GM18498 (cell line): ENCODE results near the gene SYPL1.

Experiments
- ATAC-seq: cut with Tn5 transposase; IDR thresholded peaks from one replicate; pipeline ENCODE4 v1.9.1; 2021; ENCODE audit warnings: mild to moderate bottlenecking, moderate library complexity; ENCODE audit not compliant: unreplicated experiment

The SYPL1 gene

DNA sequence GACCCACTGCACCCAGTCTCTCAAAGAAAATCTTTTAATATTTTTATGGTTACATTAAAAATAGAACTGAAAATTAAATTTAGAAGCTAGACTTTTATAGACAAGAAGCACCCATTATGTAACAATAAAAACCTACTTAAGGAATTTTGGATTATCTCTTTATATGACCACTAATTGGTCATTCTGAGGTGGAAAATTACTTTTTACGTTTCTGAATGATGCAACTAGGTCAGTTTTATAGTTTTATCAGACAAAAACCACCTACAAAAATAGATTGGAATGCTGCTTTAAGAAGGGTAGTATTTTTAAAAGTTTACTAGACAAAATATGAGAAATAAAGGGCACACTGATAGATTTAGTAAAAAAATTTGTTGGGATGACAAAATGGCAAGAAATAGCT, 16.5 kb downstream of the SYPL1 start:
- no peak for ATAC-seq

GRCh38 chr7:106094780-106095179, 17.3 kb downstream of the SYPL1 start:
- no peak for ATAC-seq

GRCh38 chr7:106092204-106092603, 19.9 kb downstream of the SYPL1 start:
- no peak for ATAC-seq

DNA sequence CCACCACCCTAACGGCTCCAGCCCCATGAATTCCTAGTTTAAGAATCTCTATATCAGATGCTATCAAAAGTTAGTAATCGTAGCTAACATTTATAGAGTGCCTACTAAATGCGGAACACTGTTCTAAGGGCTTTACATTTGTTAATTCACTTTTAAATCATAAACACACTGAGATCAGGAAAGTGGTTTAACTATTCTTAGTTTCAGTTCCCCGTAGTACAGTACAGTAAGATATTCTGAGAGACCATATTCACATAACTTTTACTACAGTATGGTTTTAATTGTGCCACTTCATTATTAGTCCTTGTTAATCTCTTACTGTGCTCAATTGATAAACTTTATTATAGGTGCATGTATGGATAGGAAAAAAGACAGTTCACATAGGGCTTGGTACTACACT, 22.5 kb downstream of the SYPL1 start:
- ATAC-seq, result peak; percentile 92

DNA sequence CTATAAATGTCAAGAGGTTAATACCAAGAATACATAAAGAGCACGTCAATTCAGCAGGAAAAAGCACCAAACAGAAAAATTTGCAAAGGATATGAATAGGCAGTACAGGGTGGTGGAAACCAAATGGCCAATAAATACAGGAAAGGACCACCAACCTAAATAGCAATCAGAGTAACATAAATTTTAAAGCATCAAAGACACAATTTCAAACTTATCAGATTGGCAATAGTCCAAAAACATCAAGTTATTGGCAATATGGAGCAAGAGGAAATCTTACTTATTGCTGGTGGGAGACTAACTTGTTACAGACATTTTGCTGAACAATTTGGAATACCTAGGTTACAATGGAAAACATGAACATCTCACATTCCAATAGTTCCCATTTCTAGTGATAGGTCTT, 24.1 kb downstream of the SYPL1 start:
- ATAC-seq, result no peak

DNA sequence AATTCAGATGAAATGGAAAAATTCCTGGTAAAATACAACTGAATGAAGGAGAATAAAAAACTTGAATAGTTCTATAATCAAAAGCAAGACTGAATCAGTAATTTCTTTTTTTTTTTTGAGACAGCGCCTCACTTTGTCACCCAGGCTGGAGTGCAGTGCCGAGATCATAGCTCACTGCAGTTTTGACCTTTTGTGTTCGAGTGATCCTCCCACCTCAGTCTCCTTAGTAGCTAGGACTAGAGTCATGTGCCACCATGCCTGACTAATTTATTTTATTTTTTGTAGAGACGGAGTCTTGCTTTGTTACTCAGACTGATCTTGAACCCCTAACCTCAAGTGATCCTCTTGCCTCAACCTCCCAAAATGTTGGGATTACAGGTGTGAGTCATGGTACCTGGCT, 26.1 kb downstream of the SYPL1 start:
- ATAC-seq, result no peak

- ATAC-seq, result no peak
Measured at GRCh38 chr7:106085015-106085414, 27.1 kb downstream of the SYPL1 start.

DNA sequence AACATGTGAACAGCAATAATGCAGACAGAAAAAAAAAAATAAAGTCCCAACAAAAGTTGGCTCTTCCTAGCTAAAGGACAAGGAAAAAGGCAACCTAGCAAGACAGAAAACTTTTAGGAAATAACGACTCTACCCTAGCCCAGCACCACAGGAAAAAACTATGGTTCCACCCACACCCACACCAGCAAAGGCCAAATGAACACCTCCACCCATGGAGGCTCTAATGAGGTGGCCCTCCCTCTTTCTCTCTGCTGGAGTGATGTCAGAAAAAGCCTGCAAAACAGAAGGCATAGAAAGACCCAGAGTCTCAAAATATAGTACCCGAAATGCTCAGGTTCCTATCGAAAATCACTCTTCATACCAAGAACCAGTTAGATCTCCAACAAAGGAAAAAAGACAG, 28.4 kb downstream of the SYPL1 start:
- no peak for ATAC-seq

DNA sequence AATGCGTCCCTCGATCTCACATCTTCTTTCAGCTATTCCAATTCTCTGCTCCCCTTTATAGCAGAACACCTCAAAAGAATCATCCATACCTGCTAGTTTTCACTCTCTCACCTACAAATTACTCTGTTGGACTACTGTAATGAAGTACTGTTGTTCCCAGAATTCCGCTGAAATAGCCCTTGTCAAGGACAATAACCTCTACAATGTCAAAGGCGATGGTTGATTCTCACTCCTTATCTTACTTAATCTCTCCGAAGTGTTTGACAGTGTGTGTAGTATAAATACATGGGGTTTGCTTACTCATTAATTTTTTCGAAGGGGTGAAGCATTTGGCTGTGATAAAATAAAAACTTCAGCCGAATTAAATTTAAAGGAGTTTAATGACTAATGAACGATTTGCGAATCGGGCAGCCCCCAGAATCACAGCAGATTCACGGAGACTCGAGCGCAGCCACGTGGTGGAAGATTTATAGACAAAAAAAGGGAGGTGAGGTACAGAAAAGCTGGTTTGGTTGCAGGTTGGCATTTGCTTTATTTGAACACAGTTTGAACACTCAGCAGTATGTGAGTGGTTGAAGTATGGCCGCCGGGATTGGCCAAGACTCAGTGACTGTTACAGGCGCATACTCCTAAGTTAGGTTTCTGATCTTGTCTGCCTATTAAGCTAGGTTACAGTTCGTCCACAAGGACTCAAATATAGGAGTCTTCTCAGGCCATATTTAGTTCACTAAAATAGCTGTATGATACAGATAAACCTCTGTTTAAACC, 29.8 kb downstream of the SYPL1 start:
- no peak for ATAC-seq

DNA sequence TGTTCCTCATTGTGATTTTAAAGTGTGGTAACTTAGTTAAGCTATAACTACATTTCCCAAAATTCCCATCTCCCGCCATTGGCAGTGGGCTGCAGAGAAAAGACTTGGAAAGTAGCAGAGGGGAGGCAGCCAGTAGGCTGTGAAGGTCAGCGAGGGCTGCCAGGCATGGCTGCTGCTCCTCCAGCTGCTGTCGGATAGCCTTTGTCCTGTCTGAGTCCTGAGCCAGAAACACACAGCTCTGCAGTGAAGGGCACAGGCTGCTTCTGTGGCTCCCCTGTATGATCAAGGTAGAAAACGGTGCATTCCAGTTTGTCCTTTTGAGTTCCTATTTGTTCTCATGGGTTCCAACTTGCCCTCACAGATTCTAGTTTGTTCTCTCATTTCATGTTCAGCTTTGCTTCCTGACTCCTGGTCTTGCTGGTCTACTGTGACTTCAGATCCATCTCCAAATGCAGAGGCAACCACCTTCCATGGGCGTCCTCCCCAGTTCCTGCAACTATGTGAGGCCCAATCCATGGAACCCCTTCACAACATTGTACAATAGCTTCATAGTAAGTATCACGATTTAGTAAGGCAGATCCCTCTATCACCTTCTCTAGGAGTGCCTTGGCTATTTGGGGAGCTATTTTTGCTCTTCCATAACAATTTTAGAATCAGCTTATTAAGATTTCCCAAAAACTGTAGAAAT, 31.7 kb downstream of the SYPL1 start:
- ATAC-seq, result no peak

DNA sequence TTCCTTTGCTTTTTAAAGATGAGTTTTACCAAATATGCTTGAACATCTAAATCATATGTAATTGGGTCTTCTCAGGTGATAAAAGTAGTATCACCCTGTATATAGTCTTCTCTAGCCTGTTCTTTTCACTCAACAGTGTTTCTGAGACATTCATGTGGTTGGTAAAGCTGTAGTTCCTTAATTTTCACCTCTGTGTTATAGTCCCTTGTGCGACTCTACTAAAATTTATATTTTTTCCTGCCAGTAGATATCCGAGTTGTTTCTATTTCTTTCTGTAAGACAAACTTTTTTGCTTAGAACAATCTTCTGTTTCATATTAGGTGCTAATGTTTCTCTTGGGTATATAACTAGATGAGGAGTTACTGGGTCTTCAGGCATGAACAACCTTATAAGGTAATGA, 35.6 kb downstream of the SYPL1 start:
- no peak for ATAC-seq

- ATAC-seq, result no peak
Measured at GRCh38 chr7:106075937-106076336, 36.2 kb downstream of the SYPL1 start.

- no peak for ATAC-seq
Measured at GRCh38 chr7:106074257-106074656, 37.9 kb downstream of the SYPL1 start.

- ATAC-seq, result no peak
Measured at GRCh38 chr7:106073701-106074100, 38.4 kb downstream of the SYPL1 start.

DNA sequence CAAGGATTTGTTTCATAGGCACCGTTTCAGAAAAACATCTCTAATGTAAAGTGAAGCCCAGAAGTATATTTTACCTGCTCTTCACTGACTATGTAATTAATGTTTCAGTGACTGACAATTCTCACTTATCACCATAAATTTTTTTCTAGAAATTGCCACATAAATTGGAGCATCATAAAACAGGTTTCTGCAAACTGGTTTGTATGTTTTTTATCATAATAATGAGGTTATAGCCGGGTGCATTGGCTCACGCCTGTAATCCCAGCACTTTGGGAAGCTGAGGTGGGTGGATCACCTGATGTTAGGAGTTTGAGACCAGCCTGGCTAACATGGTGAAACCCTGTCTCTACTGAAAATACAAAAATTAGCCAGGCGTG, 39.4 kb downstream of the SYPL1 start:
- no peak for ATAC-seq

- ATAC-seq, result peak; percentile 4
Measured at GRCh38 chr7:106071999-106072714, 40.0 kb downstream of the SYPL1 start.

DNA sequence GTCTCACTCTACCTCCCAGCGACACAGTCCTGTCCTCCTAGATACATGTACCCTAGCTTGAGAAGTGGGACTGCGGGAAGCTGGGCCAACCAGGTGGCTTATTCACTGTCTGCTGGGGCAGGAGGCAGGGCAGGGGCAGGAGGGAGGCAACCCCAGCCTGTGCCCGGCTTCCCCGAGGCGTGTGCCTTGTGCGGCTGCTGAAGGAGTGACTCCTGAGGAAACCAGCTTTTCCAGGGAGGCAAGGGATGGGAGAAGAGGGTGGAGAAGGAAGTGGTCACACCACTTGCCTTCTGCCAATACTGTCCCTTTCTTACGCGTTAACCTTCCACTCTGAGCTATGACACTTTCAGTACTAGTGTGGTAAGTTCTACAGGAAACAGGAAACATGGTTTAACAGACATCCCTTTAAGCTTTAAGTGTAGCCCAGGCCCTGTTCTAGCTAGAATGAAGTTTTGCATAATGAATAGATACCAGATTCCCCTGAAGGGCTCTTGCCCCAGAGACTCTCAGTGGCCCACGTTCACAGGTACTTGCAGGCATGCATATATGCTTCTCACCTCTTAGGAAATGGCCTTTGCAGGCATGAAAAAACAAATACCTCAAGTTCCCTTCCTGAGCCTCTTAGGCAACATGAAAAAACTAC, 40.6 kb downstream of the SYPL1 start:
- peak; percentile 98 for ATAC-seq

DNA sequence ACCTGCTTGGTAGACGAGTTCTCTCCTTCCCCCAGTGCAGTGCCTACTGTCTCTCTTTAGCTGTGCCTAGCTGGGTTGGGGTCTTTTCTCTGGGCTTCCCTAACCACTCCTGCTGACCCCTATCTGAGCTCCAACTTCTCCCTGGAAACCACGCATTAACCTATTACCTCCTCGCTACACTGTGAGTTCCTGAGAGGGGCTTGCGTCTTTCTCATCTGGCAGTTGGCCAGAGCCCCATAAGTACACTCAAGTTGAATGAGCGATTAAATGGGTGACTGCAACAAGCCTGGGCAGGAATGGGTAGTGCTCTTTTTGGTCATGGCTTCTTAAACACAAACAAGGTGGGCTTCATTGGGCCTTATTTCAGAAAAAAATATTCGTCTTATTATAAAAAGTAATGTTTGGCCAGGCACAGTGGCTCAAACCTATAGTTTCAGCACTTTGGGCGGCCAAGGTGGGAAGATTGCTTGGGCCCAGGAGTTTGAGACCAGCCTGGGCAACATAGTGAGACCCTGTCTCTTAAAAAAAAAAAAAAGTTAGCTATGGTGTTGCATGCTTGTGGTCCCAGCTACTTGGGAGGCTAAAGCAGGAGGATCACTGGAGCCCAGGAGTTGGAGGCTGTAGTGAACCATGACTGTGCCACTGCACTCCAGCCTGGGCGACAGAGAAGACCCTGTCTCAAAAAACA, 41.4 kb downstream of the SYPL1 start:
- no peak for ATAC-seq

GRCh38 chr7:106070201-106070551, 41.9 kb downstream of the SYPL1 start:
- no peak for ATAC-seq

DNA sequence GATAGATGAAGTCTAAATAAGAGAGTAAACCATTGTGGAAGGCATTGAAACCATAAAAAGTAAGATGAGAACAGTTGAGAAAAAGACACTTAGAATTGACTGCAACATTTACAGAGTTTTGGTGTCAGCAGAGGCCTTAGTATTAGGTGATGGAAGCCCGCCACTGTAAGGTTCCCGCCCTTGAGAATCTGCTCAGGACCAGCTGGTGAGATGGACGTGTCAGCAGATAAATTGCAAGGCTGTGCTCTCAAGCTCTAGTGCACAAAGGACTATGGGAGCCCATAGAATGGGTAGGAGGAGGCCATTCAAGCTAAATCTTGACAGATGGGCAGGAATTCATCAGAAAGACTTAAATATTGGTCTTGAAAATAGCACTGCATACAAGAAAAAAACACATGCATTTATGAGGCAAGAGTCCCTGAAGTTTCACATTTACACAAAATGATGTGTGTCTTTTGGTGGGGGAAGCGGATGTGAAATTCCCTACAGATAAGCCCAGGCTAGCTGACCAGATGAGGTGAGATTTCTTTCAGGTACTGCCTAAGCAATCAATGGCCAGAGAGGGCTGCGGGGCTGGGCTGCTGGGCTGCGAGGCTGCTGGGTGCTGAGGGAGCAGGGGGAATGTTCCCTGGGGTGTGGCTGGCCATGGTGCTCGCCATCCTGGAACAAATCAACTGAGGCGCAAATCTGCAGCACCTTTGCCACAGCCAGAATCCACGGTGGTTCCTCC, 42.5 kb downstream of the SYPL1 start:
- ATAC-seq, result no peak
